ENCODE measurements around the gene RICTOR. TPM values are rescaled to one million over a fixed set of nuclear protein-coding genes. Genes with fewer than 3 reads are reported as not detected.

RICTOR gene
- total and polyA plus RNA-seq, 2 of the 4 experiments (the other 2 are of a cell fraction), result 4.1 to 35.7 TPM

GRCh38 chr5:39055768-39056398, 18.3 kb downstream of the RICTOR start:
- no peak overlapping the region for H3K14ac ChIP-seq (replicated peaks; ENCODE audit: low read depth, low read length)
- no peak overlapping the region for H3K27ac ChIP-seq (ENCODE audit: insufficient read depth, low read length)
- dilution Hi-C loops (cut with HindIII; ENCODE audit: low sequenced_read_pairs, unreplicated experiment), result no loop called here
- H4K91ac ChIP-seq (ENCODE audit: insufficient read depth, low read depth, low read length), result no peak overlapping the region
- H3K4me2 ChIP-seq (ENCODE audit: low read depth, low read length), result no peak overlapping the region
- H3K4ac ChIP-seq (ENCODE audit: low read depth, low read length), result no peak overlapping the region
- H2AK9ac ChIP-seq (replicated peaks; ENCODE audit: low read depth, low read length, poor library complexity), result no peak overlapping the region
- no peak overlapping the region for H3K23ac ChIP-seq (ENCODE audit: low read depth, low read length)
- POLR2A ChIA-PET (ENCODE audit: unreplicated experiment), result no interaction called here
- H2BK120ac ChIP-seq (ENCODE audit: low read depth, low read length), result no peak overlapping the region
- no CpG with 5 or more reads among the region's 5 CpGs for WGBS, 2 experiments (ENCODE audit: extremely low coverage in 2 of 2, insufficient read length in 1 of 2)
- H2BK15ac ChIP-seq (ENCODE audit: low read depth, low read length), result no peak overlapping the region
- H3K4me1 ChIP-seq (ENCODE audit: control insufficient read depth, insufficient read depth, low read length), result 0 out of 2 replicates have a peak, but pooled peaks cover 1% of the 10 kb centered on the region
- H3K9ac ChIP-seq (ENCODE audit: low read depth, low read length), result no peak overlapping the region
- H4K5ac ChIP-seq (ENCODE audit: low read depth, low read length), result no peak overlapping the region
- ATAC-seq (ENCODE audit: low read depth) (no peak), DNase-seq (no peak)
- no peak overlapping the region for H3K18ac ChIP-seq (ENCODE audit: low read depth, low read length)
- H2BK5ac ChIP-seq (ENCODE audit: low read depth, low read length, poor library complexity, severe bottlenecking), result no peak overlapping the region
- H3K27me3 ChIP-seq (ENCODE audit: control insufficient read depth, insufficient read depth, low read length), result no peaks in the 10 kb centered on the region
- H3K9me3 ChIP-seq (ENCODE audit: control insufficient read depth, insufficient read depth, low read length), result no peaks in the 10 kb centered on the region
- no peak overlapping the region for H3K56ac ChIP-seq (ENCODE audit: extremely low read depth, insufficient read depth, low read length)
- TF ChIP-seq MAFK (IDR thresholded peaks at IDR 0.05; ENCODE audit: low read depth, low read length) (no peak), FOS (IDR thresholded peaks at IDR 0.05; ENCODE audit: low read depth, low read length) (no peak), CEBPB (IDR thresholded peaks at IDR 0.05; ENCODE audit: low read depth, low read length) (no peak), POLR2A (IDR thresholded peaks at IDR 0.05; ENCODE audit: low read depth, low read length) (no peak), MXI1 (IDR thresholded peaks at IDR 0.05; ENCODE audit: borderline replicate concordance, low read depth, low read length) (no peak), BHLHE40 (IDR thresholded peaks at IDR 0.05; ENCODE audit: low read depth, low read length) (no peak), SMC3 (IDR thresholded peaks at IDR 0.05; ENCODE audit: low read depth, low read length) (no peak), RCOR1 (IDR thresholded peaks at IDR 0.05; ENCODE audit: insufficient replicate concordance, low read length) (no peak), RAD21 (IDR thresholded peaks at IDR 0.05; ENCODE audit: low read length) (no peak), USF2 (IDR thresholded peaks at IDR 0.05; ENCODE audit: low read depth, low read length) (no peak), CHD1 (IDR thresholded peaks at IDR 0.05; ENCODE audit: low read depth, low read length) (no peak), NFE2L2 (IDR thresholded peaks at IDR 0.05; ENCODE audit: low read depth, low read length) (no peak), MAZ (IDR thresholded peaks at IDR 0.05; ENCODE audit: borderline replicate concordance, low read depth, low read length) (no peak), CTCF (conservative IDR thresholded peaks at IDR 0.05; ENCODE audit: low read depth, low read length) (no peak), ELK1 (IDR thresholded peaks at IDR 0.05; ENCODE audit: borderline replicate concordance, low read depth, low read length) (no peak), RFX5 (IDR thresholded peaks at IDR 0.05; ENCODE audit: low read depth, low read length) (no peak)
- 0 out of 2 replicates have a peak, but pooled peaks cover 2% of the 10 kb centered on the region for H3K36me3 ChIP-seq (ENCODE audit: control insufficient read depth, insufficient read depth, low read length)
- intact Hi-C loops (cut with micrococcal nuclease), result loop anchor here (2.0 kb wide), 1 partner anchor 13 kb away; no protein-coding TSS in a partner anchor
- in situ Hi-C loops (cut with MboI; ENCODE audit: low sequenced_read_pairs), result no loop called here
- H4K8ac ChIP-seq (ENCODE audit: low read depth in 2 of 2, low read length in 2 of 2), result no peak overlapping the region
- no peak overlapping the region for H2AFZ ChIP-seq (replicated peaks; ENCODE audit: low read length, poor library complexity)
- peaks cover 13 to 50% of the 10 kb centered on the region in 2 experiments; a peak in 3 of 4 replicates for H3K79me1 ChIP-seq (ENCODE audit: low read depth in 1 of 2, low read length in 2 of 2)
- CTCF ChIA-PET, result no interaction called here
- BruUV-seq (replicated peaks), result no TSS peak
- no peak overlapping the region for H3K4me3 ChIP-seq (ENCODE audit: insufficient read depth, low read depth, low read length)
- peaks cover 4% of the 10 kb centered on the region; the same call in 1 of the 2 replicates for H3K9me1 ChIP-seq (ENCODE audit: insufficient read depth, low read length)
- H2BK20ac ChIP-seq (ENCODE audit: low read depth, low read length), result no peak overlapping the region
- peaks cover 34% of the 10 kb centered on the region; the same call in 1 of the 2 replicates for H4K20me1 ChIP-seq (ENCODE audit: insufficient read depth, low read length)
- no peak overlapping the region for H2AK5ac ChIP-seq (ENCODE audit: low read depth, low read length)
